SH-SY5Y (cell line): ENCODE results near the gene CD86.

Source experiments
- GATA2 ChIP-seq: IDR thresholded peaks from 2 replicates; pipeline ENCODE4 v1.6.1; 2011; ENCODE audit warnings: mild to moderate bottlenecking, low read depth, low read length
- GATA3 ChIP-seq: IDR thresholded peaks from 2 replicates; pipeline ENCODE4 v1.6.1; 2011; ENCODE audit warnings: low read depth, mild to moderate bottlenecking, low read length, moderate library complexity

The CD86 gene

GRCh38 chr3:122094125-122094524, 39.0 kb downstream of the CD86 start:
- TF ChIP-seq GATA2: no peak
- no peak for TF ChIP-seq GATA3

- TF ChIP-seq GATA2 (no peak), GATA3 (no peak)
Measured at GRCh38 chr3:122094693-122095092, 39.5 kb downstream of the CD86 start.

- TF ChIP-seq GATA2: no peak
- no peak for TF ChIP-seq GATA3
Measured at GRCh38 chr3:122097141-122097540, 42.0 kb downstream of the CD86 start.

DNA sequence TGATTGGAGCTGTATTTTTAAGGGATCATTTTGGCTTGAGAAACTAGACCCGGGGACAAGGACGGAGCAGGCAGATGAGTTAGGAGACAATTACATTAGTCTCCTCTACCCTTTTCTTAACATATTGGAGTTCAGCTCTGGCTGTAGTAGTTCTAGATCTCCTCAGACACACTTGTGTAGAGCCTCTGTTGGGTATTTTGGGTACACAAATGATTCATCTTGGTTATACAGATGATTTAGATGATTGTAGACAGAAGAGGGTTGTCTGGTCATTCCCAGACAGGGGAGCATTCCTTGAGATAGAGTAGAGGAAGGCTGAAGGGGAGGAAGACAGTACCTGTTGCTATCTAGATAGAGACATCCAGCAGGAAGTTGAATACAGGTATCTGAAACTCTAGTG, 43.4 kb downstream of the CD86 start:
- TF ChIP-seq GATA2: no peak
- TF ChIP-seq GATA3: no peak

GRCh38 chr3:122099255-122099654, 44.1 kb downstream of the CD86 start:
- TF ChIP-seq GATA3 (no peak), GATA2 (no peak)

DNA sequence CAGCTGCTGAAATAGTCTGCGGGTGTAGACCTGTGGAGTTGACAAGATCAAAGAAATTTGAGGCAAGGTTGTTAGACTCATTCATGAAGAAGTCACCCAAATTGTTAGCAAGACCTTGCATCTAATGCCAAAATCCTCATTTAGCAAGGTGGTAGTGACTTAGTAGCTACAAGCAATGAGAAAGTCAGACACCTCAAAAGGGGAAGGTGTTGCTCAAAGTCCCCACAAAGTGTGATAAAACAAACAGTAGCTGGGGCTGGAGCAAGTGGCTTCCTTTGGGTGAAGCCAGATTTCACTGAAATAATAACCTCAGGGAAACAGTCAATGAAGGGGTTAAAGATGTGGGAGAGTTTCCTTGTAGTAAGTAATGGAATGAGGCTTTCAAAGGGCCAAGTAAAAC, 44.9 kb downstream of the CD86 start:
- TF ChIP-seq GATA2 (no peak), GATA3 (no peak)

DNA sequence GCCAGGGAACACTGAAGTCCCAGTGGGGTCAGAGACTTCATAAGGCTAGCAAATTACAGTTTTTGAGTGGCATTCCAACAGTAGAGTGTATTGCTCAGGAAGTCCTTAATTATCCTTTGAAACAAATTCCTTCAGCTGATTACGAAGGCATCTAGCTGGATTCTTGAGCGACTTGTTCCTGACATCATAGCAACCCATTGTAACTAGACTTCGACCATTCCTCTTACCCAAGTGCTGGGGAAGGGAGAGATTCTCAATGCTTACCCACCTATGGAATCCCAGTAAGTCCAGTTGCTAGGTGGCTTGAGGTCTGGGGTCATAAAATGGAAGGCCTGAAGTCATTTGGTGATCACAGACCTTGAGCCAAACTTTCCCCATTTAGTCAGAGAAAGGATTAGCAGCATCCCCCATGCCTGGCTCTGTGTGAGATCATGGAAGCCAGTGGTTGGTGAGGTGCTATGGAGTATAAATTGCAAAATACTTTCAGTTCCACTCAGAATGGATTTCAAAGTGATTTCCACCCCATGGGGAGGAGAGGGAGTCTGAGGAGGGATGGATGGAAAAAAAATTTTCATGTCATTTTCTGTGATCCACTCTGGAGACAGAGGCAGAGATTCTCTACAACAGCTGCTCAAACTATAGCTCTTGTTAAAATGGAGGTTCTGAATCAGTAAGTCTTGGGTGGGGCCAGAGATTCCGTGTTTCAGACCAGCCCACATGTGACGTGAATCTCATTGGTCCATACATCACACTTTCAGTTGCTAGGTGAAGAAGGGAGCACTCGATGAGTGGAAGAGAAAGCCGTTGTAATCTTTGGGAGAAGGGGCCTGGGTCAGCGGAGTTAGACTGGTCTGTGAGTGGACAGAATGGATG, 45.7 kb downstream of the CD86 start:
- no peak for TF ChIP-seq GATA3
- no peak for TF ChIP-seq GATA2

- TF ChIP-seq GATA2: no peak
- TF ChIP-seq GATA3: no peak
Measured at GRCh38 chr3:122101646-122102045, 46.5 kb downstream of the CD86 start.

- no peak for TF ChIP-seq GATA2
- TF ChIP-seq GATA3: no peak
Measured at GRCh38 chr3:122102191-122102935, 47.2 kb downstream of the CD86 start.

DNA sequence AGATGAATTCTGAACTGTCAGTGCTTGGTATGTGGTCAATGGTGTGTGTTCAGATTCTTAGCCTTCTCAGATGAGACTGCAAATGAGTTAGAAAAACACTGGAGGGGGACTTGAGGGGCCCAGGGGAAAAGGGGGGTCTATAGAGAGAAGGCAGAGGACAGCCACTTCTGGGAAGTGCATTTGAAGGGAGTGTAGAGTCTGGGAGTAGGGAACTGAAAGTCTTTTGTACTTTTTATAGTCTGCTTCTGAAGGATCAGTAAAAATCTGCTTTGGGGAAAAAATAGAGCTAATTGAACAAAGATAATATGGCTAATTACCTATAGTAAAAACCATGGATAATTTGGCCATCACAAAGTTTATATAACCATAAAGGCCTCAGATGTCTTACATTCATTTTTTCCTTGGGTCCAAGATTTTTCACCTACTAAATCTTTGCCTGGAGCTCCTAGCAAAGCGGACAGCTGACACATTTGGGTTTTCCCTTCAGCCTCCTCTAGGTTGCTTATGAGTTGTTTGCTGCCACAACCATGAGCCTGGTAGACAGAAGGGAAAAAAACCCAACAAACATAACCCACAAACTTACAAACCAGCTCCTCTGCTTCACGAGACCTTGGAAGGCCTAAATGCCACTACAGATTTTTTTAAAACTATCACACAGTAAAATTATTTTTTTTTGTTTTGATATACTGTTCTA, 48.8 kb downstream of the CD86 start:
- TF ChIP-seq GATA3 (no peak), GATA2 (no peak)

- TF ChIP-seq GATA2: no peak
- no peak for TF ChIP-seq GATA3
Measured at GRCh38 chr3:122104515-122105194, 49.5 kb downstream of the CD86 start.

GRCh38 chr3:122105626-122106025, 50.5 kb downstream of the CD86 start:
- TF ChIP-seq GATA2 (no peak), GATA3 (no peak)

DNA sequence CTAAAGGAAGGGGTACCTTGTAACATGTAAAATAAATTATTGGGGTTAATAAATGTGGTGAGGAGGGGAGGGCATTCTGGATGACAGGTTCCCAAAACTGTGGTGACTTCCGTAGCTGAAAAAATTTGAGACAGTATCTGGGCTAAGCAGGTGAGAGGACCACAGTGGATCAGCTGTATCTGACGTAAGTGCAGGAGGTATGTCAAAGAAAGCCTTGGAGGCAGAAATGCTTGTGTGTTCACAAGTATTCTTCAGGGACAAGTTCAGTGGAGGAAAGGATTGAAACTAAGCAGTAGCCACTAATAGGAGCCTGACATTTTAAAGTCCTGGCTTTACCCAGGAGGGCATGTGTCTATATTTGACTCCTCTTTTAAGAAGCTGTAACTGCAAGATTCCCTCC, 52.0 kb downstream of the CD86 start:
- TF ChIP-seq GATA3 (no peak), GATA2 (no peak)

DNA sequence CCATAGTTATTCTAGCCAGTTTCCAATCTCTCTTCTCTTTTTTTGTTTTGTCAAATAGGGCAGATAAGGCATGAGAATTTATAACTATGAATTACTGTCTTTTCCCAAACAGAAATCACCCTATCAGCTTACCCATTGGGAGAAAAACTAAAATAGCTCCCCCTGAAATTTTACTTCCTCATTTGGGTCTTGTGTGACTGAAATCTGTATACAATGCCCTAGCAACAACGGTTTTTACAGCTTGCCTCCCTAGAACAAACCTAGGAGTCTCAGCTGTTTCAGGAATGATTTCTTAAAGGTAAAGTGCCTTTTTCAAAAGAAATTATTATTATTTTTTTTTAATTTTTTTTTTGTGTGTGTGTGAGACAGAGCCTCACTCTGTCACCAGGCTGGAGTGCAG, 56.8 kb downstream of the CD86 start:
- TF ChIP-seq GATA2 (no peak), GATA3 (no peak)

DNA sequence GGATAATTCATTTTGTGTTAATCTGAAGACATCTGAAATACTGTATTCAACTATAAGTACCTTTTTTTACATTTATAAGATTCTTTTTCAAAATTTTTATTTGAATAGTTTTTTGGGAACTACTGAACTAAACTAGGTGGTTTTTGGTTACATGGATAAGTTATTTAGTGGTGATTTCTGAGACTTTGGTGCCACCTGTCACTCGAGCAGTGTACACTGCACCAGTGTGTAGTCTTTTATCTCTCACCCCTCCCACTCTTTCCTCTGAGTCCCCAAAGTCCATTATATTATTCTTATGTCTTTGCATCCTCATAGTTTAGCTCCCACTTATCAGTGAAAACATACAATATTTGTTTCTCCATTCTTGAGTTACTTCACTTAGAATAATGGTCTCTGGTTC, 57.6 kb downstream of the CD86 start:
- no peak for TF ChIP-seq GATA3

- no peak for TF ChIP-seq GATA2
- no peak for TF ChIP-seq GATA3
Measured at GRCh38 chr3:122123850-122124249, 68.7 kb downstream of the CD86 start.
